Astrocyte (in vitro differentiated cells and primary cell): ENCODE data around the gene DMAP1. TPM values are rescaled to one million over a fixed set of nuclear protein-coding genes. Genes with fewer than 3 reads are reported as not detected.
A peak's percentile ranks its signal among the peaks of the same experiment; 100 is the strongest.

Source experiments
- DNase-seq: peaks from one replicate; pipeline ENCODE4 v3.0.0-alpha.2; 2010; ENCODE audit warnings: low read depth
- FAIRE-seq: peaks from 2 replicates; lab custom pipeline; 2011; peaks lifted over from hg19 to GRCh38; lab: Jason Lieb, UNC
- H2AFZ ChIP-seq: 2 replicates; pipeline ENCODE4 v1.6.0; 2012; ENCODE audit warnings: low read depth, low read length, inconsistent platforms
- H3K27ac ChIP-seq: 2 replicates; pipeline ENCODE4 v1.5.1; 2011; ENCODE audit warnings: low read depth, low read length, inconsistent platforms
- H3K27me3 ChIP-seq: 2 replicates; pipeline ENCODE4 v1.6.0; 2011; ENCODE audit warnings: low read length, inconsistent platforms; ENCODE audit not compliant: insufficient read depth
- H3K36me3 ChIP-seq: 2 replicates; pipeline ENCODE4 v1.5.1; 2011; ENCODE audit warnings: low read length, inconsistent platforms; ENCODE audit not compliant: insufficient read depth
- H3K4me1 ChIP-seq: 2 replicates; pipeline ENCODE4 v1.5.1; 2011; ENCODE audit warnings: low read length, inconsistent platforms; ENCODE audit not compliant: insufficient read depth
- H3K4me2 ChIP-seq: 2 replicates; pipeline ENCODE4 v1.6.0; 2012; ENCODE audit warnings: low read length, inconsistent platforms
- H3K4me3 ChIP-seq: 2 replicates; pipeline ENCODE4 v1.5.1; 2011; ENCODE audit warnings: low read depth, mild to moderate bottlenecking, low read length, inconsistent platforms; ENCODE audit not compliant: insufficient read depth
- H3K79me2 ChIP-seq: 2 replicates; pipeline ENCODE4 v1.6.0; 2012; ENCODE audit warnings: mild to moderate bottlenecking, low read length, inconsistent platforms; ENCODE audit not compliant: insufficient read depth
- H3K9ac ChIP-seq: 2 replicates; pipeline ENCODE4 v1.6.0; 2012; ENCODE audit warnings: mild to moderate bottlenecking, low read length, inconsistent platforms
- H3K9me3 ChIP-seq: 2 replicates; pipeline ENCODE4 v1.5.1; 2012; ENCODE audit warnings: low read depth, mild to moderate bottlenecking, low read length, inconsistent platforms; ENCODE audit not compliant: insufficient read depth
- H4K20me1 ChIP-seq: 2 replicates; pipeline ENCODE4 v1.6.0; 2012; ENCODE audit warnings: low read length, inconsistent platforms; ENCODE audit not compliant: insufficient read depth
- H3K27ac Mint-ChIP-seq: one replicate; pipeline ENCODE4 v1.8.0; 2021; ENCODE audit warnings: mild to moderate bottlenecking, mixed read lengths; ENCODE audit not compliant: unreplicated experiment
- H3K27me3 Mint-ChIP-seq: one replicate; pipeline ENCODE4 v1.8.0; 2021; ENCODE audit warnings: low read depth, mixed read lengths; ENCODE audit not compliant: unreplicated experiment
- H3K36me3 Mint-ChIP-seq: one replicate; pipeline ENCODE4 v1.8.0; 2021; ENCODE audit warnings: low read depth, mixed read lengths; ENCODE audit not compliant: unreplicated experiment
- H3K4me1 Mint-ChIP-seq: one replicate; pipeline ENCODE4 v1.8.0; 2021; ENCODE audit warnings: low read depth, mixed read lengths; ENCODE audit not compliant: unreplicated experiment
- H3K4me3 Mint-ChIP-seq: one replicate; pipeline ENCODE4 v1.8.0; 2021; ENCODE audit warnings: mild to moderate bottlenecking, moderate library complexity, mixed read lengths; ENCODE audit not compliant: unreplicated experiment
- H3K9me3 Mint-ChIP-seq: one replicate; pipeline ENCODE4 v1.8.0; 2021; ENCODE audit warnings: mild to moderate bottlenecking, mixed read lengths; ENCODE audit not compliant: unreplicated experiment
- CTCF ChIP-seq: IDR thresholded peaks from 2 replicates; pipeline ENCODE4 v1.5.1; 2011; ENCODE audit warnings: low read depth, mild to moderate bottlenecking, inconsistent platforms, low read length, moderate library complexity; ENCODE audit not compliant: insufficient read depth
- EZH2 ChIP-seq: IDR thresholded peaks from 2 replicates; pipeline ENCODE4 v1.6.1; 2012; ENCODE audit warnings: mild to moderate bottlenecking, low read length, inconsistent platforms; ENCODE audit not compliant: insufficient read depth
- total RNA-seq: library from RNA; stranded (reverse); gene quantifications from 2 replicates; pipeline ENCODE4 v1.2.1, GENCODE V29; 2021

Gene DMAP1
- total RNA-seq, 1 donor from 2014 or later, result 33.8 TPM

- DNase-seq (no peak), FAIRE-seq (no peak)
- H3K4me2 ChIP-seq, result no peak overlapping the region
- Mint-ChIP-seq H3K4me3 (no peak overlapping the region), H3K9me3 (no peaks in the 10 kb centered on the region), H3K27ac (no peak overlapping the region), H3K36me3 (no peaks in the 10 kb centered on the region), H3K27me3 (no peaks in the 10 kb centered on the region), H3K4me1 (no peaks in the 10 kb centered on the region)
- no peak overlapping the region for H2AFZ ChIP-seq
- peaks cover under 1% of the 10 kb centered on the region for H3K79me2 ChIP-seq
- TF ChIP-seq EZH2 (no peak), CTCF (no peak)
- H3K9ac ChIP-seq, result no peak overlapping the region
- no peak overlapping the region for H3K4me3 ChIP-seq
- no peaks in the 10 kb centered on the region for H4K20me1 ChIP-seq
- H3K4me1 ChIP-seq, result peaks cover 5% of the 10 kb centered on the region
- H3K27ac ChIP-seq, result no peak overlapping the region
- no peaks in the 10 kb centered on the region for H3K9me3 ChIP-seq
- no peaks in the 10 kb centered on the region for H3K36me3 ChIP-seq
- no peaks in the 10 kb centered on the region for H3K27me3 ChIP-seq
These were observed 5.0 kb upstream of the DMAP1 start for GRCh38 chr1:44208226-44208625.

- Histone ChIP-seq H3K9ac (no peak overlapping the region), H3K79me2 (peaks cover 16% of the 10 kb centered on the region), H2AFZ (no peak overlapping the region), H3K9me3 (no peaks in the 10 kb centered on the region), H3K4me3 (no peak overlapping the region), H3K36me3 (no peaks in the 10 kb centered on the region), H3K27me3 (no peaks in the 10 kb centered on the region), H4K20me1 (no peaks in the 10 kb centered on the region), H3K27ac (no peak overlapping the region), H3K4me1 (peaks cover 10% of the 10 kb centered on the region), H3K4me2 (no peak overlapping the region)
- H3K27ac Mint-ChIP-seq, result no peak overlapping the region
- no peaks in the 10 kb centered on the region for H3K27me3 Mint-ChIP-seq
- H3K9me3 Mint-ChIP-seq, result no peaks in the 10 kb centered on the region
- FAIRE-seq (no peak), DNase-seq (no peak)
- H3K36me3 Mint-ChIP-seq, result no peaks in the 10 kb centered on the region
- H3K4me3 Mint-ChIP-seq, result no peak overlapping the region
- peaks cover 1% of the 10 kb centered on the region for H3K4me1 Mint-ChIP-seq
- TF ChIP-seq EZH2 (no peak), CTCF (no peak)
These were observed 2.7 kb upstream of the DMAP1 start for GRCh38 chr1:44210595-44210994.

- peak overlapping the region; percentile 92 for H2AFZ ChIP-seq
- peaks cover 10% of the 10 kb centered on the region for H3K4me1 ChIP-seq
- DNase-seq (no peak), FAIRE-seq (no peak)
- H3K36me3 Mint-ChIP-seq, result no peaks in the 10 kb centered on the region
- H3K79me2 ChIP-seq, result peaks cover 16% of the 10 kb centered on the region
- no peaks in the 10 kb centered on the region for H3K9me3 ChIP-seq
- no peaks in the 10 kb centered on the region for H3K9me3 Mint-ChIP-seq
- H3K9ac ChIP-seq, result peak overlapping the region; percentile 90
- peak overlapping the region; percentile 95 for H3K4me2 ChIP-seq
- TF ChIP-seq CTCF (no peak), EZH2 (no peak)
- no peaks in the 10 kb centered on the region for H3K27me3 Mint-ChIP-seq
- H3K4me1 Mint-ChIP-seq, result peaks cover 1% of the 10 kb centered on the region
- H3K36me3 ChIP-seq, result peaks cover 4% of the 10 kb centered on the region
- H3K27ac ChIP-seq, result peak overlapping the region; percentile 62
- H3K27me3 ChIP-seq, result no peaks in the 10 kb centered on the region
- peak overlapping the region; percentile 90 for H3K4me3 Mint-ChIP-seq
- H3K4me3 ChIP-seq, result peak overlapping the region; percentile 74
- H3K27ac Mint-ChIP-seq, result peak overlapping the region; percentile 70
- H4K20me1 ChIP-seq, result peaks cover 4% of the 10 kb centered on the region
These were observed 683 bp upstream of the DMAP1 start for GRCh38 chr1:44212355-44213221.
